HG03280 (cell line): Measurements from ENCODE around the gene SELENOI.
"Not testable (repeated sequence)": the region's sequence is repeated elsewhere in the genome, so short reads cannot be mapped to it uniquely, and the experiment has no call there.

ENCODE experiments used
- ATAC-seq: cut with Tn5 transposase; IDR thresholded peaks from one replicate; pipeline ENCODE4 v1.9.1; 2021; ENCODE audit warnings: mild to moderate bottlenecking, moderate library complexity; ENCODE audit not compliant: unreplicated experiment

The SELENOI gene

DNA sequence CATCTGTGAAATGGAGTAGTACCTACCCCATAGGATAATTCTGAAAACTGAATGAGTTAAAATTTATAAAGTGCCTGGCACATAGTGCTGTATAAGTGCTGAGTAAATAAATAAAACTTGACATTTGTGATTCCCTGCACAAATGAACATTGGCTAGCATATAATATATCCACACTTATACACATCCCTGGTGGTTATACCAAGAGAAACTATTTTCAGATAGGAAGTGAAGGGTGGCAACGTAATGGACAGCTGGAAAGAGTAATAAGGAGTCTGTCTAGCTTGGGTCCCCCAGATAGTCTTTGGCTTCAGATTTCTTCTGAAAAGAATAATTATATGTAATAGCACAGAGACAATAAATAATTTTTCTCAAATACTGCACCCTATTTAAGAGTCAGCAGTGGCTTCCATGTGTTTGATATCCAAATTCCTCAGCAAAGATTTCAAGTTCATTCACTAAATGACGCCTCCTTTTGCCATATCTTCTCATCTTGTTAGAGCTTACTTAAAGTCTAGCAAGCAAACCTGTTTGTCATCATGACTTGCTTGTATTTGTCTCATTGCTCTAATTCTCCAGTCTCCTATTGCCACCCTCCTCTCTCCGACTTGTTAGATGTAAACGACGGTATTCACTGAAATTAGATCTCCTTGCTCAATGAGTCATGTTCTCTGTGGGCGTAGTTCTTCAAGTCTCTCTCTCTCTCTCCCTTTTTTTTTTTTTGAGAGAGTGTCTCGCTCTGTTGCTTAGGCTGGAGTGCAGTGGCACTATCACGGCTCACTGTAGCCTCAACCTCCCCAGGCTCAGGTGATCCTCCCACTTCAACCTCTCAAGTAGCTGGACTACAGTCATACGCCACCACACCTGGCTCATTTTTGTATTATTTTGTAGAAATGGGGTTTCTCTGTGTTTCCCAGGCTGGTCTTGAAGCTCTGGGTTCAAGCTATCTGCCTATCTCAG lies 9.4 kb downstream of the SELENOI start:
- no peak for ATAC-seq

- no peak for ATAC-seq
Measured at GRCh38 chr2:26356111-26356510, 10.2 kb downstream of the SELENOI start.

- ATAC-seq: no peak
Measured at GRCh38 chr2:26356771-26357170, 10.8 kb downstream of the SELENOI start.

- no peak for ATAC-seq
Measured at GRCh38 chr2:26359886-26360473, 14.0 kb downstream of the SELENOI start.

DNA sequence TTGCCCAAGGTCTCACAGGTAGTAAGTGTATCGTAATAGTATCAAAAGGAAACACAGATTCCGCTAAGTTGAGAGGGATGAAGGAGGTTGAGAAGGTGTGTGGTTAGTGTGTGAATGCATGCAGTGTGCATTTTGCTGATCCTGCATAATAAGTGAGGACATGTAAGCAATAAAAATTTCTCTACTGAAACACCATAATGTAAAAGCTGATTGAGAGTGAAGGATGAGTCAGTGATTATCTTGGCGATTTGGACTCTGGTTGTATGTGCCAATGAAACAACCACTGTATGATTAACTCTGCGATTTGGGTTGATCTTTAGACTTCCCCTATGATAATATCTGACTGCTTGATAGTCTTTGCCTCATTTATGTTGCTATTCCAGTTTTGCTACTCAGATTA lies 17.4 kb downstream of the SELENOI start:
- no peak for ATAC-seq

GRCh38 chr2:26363958-26364357 lies 18.0 kb downstream of the SELENOI start:
- ATAC-seq: no peak

DNA sequence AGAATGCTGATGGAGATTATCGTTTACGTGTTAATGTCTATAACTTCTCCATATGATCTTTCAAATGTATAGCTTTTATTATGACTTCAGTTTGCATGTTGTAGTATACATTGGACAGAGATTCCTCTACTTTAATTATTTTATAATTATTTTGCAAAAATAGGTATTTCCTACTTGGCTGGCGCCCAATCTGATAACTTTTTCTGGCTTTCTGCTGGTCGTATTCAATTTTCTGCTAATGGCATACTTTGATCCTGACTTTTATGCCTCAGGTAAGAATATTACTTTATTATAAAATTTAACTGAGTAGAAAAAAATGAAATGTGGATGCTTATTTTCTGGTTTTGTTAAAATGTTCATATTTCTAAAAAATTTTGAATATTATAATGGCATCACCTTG lies 18.7 kb downstream of the SELENOI start:
- ATAC-seq: no peak

GRCh38 chr2:26366957-26367356 lies 21.0 kb downstream of the SELENOI start:
- ATAC-seq: no peak

- not testable (repeated sequence) for ATAC-seq
Measured at GRCh38 chr2:26369664-26370063, 23.7 kb downstream of the SELENOI start.

DNA sequence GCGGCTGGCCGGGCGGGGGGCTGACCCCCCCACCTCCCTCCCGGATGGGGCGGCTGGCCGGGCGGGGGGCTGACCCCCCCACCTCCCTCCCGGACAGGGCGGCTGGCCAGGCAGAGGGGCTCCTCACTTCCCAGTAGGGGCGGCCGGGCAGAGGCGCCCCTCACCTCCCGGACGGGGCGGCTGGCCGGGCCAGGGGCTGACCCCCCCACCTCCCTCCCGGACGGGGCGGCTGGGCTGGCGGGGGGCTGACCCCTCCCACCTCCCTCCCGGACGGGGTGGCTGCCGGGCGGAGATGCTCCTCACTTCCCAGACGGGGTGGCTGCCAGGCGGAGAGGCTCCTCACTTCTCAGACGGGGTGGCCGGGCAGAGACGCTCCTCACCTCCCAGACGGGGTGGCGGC lies 25.0 kb downstream of the SELENOI start:
- not testable (repeated sequence) for ATAC-seq

DNA sequence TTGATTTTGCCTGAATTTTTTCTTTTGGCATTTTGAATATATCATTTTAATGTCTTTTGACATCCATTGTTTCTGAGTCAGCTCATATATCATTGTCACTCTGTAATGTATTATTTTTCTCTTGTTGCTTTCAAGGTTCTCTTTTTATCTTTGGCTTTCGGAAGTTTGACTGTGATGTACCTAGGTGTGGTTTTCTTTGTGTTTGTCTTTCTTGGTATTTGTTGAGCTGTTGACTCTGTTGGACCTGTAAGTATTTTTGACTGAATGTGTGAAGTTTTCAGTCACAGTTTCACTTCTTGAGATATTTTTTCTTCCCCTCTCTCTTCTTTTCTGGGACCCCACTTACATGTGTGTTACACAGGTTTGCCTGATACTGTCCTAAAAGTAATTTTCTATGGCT lies 30.9 kb downstream of the SELENOI start:
- ATAC-seq: no peak

DNA sequence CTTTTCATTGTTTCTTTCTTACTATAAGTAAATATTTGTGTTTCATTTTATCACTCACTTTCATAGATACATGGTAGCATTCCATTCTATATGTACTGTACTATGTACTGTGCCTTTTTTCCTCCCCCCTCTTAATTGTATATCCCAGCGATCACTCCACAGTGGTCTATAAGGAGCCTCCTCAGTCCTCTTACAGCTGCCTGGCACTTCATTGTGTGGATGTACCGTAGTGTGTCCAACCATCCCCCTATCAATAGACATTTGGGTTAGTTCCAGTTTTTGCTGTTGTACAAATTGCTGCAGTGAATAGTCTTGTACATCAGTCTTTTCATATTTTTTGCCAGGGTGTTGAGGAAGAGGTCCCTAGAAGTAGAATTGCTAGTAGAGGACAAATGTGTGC lies 34.3 kb downstream of the SELENOI start:
- no peak for ATAC-seq

GRCh38 chr2:26382564-26382963 lies 36.6 kb downstream of the SELENOI start:
- ATAC-seq: no peak

DNA sequence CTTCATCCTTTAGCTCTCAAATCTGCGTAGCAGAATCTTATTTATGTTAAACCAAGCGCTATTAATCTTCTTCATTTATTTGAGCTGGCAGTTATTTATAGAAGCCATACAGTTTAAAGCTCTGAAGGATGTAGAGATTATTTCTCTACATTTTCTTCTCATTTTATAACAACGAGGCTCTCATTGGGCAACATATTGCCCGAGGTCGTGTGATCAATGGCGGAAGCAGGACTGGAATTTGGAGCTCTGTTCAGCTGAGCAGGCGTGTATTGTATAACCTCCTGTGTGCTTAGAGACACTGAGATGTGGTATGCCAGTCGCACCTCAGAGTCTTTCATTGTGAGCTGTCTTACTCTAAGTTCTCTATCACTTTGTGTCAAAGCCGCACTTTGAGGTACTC lies 38.2 kb downstream of the SELENOI start:
- no peak for ATAC-seq

DNA sequence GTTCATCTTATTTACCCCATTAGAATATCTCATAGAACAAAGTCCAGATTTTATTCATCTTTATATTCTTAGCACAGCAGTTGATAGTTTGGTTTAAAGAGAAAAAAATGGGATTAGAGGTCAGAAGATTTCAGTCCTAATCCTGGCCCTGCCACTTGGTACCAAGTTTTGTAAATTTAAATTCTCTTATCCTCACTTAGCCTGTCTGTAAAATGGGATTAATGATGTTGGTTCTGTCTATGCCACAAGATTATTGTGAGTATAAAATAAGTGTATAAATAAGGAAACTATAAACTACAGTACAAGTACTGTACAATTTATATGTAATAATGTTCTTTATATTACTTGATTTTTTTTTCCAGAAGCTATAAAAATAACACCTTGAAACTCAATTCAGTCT lies 38.7 kb downstream of the SELENOI start:
- no peak for ATAC-seq

GRCh38 chr2:26387189-26387588 lies 41.2 kb downstream of the SELENOI start:
- ATAC-seq: no peak

DNA sequence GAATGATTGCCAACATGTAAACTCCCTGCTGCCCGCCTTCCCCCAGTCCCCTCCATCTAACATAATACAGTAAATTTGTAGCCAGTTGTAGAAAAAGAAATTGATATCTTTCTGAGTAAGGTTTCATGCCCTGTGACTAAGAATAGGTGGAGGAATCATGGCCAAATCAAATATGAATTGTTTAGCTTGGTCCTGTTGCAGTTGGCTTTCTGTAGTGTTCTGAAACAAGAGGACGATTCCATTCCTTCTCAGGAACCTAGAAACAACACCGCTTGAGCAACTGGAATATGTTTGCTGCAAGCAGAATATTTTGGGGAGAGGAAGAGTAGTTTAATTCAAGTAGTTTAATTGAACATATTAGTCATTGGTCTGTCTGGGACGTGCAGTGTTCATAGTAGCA lies 48.8 kb downstream of the SELENOI start:
- ATAC-seq: no peak

- no peak for ATAC-seq
Measured at GRCh38 chr2:26395394-26395793, 49.5 kb downstream of the SELENOI start.

GRCh38 chr2:26396734-26397298 lies 50.9 kb downstream of the SELENOI start:
- no peak for ATAC-seq

GRCh38 chr2:26399771-26400376 lies 53.9 kb downstream of the SELENOI start:
- ATAC-seq: no peak

- ATAC-seq: no peak
Measured at GRCh38 chr2:26400723-26401122, 54.8 kb downstream of the SELENOI start.
